HepG2 (cell line): ENCODE results near the gene DAO. TPM values are rescaled to one million over a fixed set of nuclear protein-coding genes. Genes with fewer than 3 reads are reported as not detected.

Experiments
- ATAD3A ChIP-seq: sonication (generic); formaldehyde crosslinking; IDR thresholded peaks from 2 replicates; pipeline ENCODE4 v1.4.0; 2020; ENCODE audit warnings: missing genetic modification reagents
- GMEB2 ChIP-seq: IDR thresholded peaks from 2 replicates; pipeline ENCODE4 v1.6.1; 2016; ENCODE audit warnings: missing biosample characterization, missing genetic modification reagents, low read depth
- HMG20A ChIP-seq: IDR thresholded peaks from 2 replicates; pipeline ENCODE4 v1.6.1; 2016; ENCODE audit warnings: borderline replicate concordance
- HMGXB4 ChIP-seq, 2 experiments: sonication (generic) in 1 of 2; formaldehyde crosslinking in 1 of 2; IDR thresholded peaks; 2 replicates each; pipeline versions ENCODE4 v1.4.0 to v1.6.1; 2018 to 2020; ENCODE audit warnings: missing genetic modification reagents in 2 of 2, borderline replicate concordance in 1 of 2, low read depth in 1 of 2, mild to moderate bottlenecking in 1 of 2, missing biosample characterization in 1 of 2
- IKZF5 ChIP-seq: IDR thresholded peaks from 2 replicates; pipeline ENCODE4 v1.6.1; 2018; ENCODE audit warnings: missing genetic modification reagents, mild to moderate bottlenecking, missing compliant biosample characterization
- JUN ChIP-seq: sonication (generic); formaldehyde crosslinking; IDR thresholded peaks from 2 replicates; pipeline ENCODE4 v1.4.0; 2020; ENCODE audit warnings: mild to moderate bottlenecking, missing genetic modification reagents
- NR0B2 ChIP-seq: sonication (generic); formaldehyde crosslinking; IDR thresholded peaks from 2 replicates; pipeline ENCODE4 v1.4.0; 2020; ENCODE audit warnings: mild to moderate bottlenecking, missing genetic modification reagents
- RARA ChIP-seq: IDR thresholded peaks from 2 replicates; pipeline ENCODE4 v1.6.1; 2016; ENCODE audit warnings: missing genetic modification reagents, missing compliant biosample characterization
- SMARCC2 ChIP-seq: fragments of 450-650 bp; IDR thresholded peaks from 2 replicates; pipeline ENCODE4 v1.6.1; 2017; ENCODE audit warnings: antibody characterized with exemption, mild to moderate bottlenecking
- WIZ ChIP-seq: sonication (generic); formaldehyde crosslinking; IDR thresholded peaks from 2 replicates; pipeline ENCODE4 v1.5.1; 2020; ENCODE audit warnings: mild to moderate bottlenecking, missing genetic modification reagents
- ZFX ChIP-seq: sonication (generic); formaldehyde crosslinking; IDR thresholded peaks from 2 replicates; pipeline ENCODE4 v1.4.0; 2020; ENCODE audit warnings: mild to moderate bottlenecking, low read depth, missing genetic modification reagents, moderate library complexity
- ZFY ChIP-seq: sonication (generic); formaldehyde crosslinking; IDR thresholded peaks from 2 replicates; pipeline ENCODE4 v1.4.0; 2020; ENCODE audit warnings: missing genetic modification reagents
- ZHX2 ChIP-seq, 2 experiments: sonication (generic) in 1 of 2; formaldehyde crosslinking in 1 of 2; IDR thresholded peaks; 2 replicates each; pipeline versions ENCODE4 v1.6.1 to v1.9.0; 2014 to 2022; ENCODE audit warnings: antibody characterized with exemption in 1 of 2, borderline replicate concordance in 1 of 2, inconsistent platforms in 1 of 2, low read depth in 1 of 2, missing genetic modification reagents in 1 of 2
- ZMYM4 ChIP-seq: sonication (generic); formaldehyde crosslinking; IDR thresholded peaks from 2 replicates; pipeline ENCODE4 v1.8.1; 2023; ENCODE audit warnings: mild to moderate bottlenecking, missing genetic modification reagents
- ZNF354B ChIP-seq: sonication (generic); formaldehyde crosslinking; IDR thresholded peaks from 2 replicates; pipeline ENCODE4 v1.8.0; 2022; ENCODE audit warnings: mild to moderate bottlenecking, missing genetic modification reagents
- ZNF362 ChIP-seq: sonication (generic); formaldehyde crosslinking; IDR thresholded peaks from 2 replicates; pipeline ENCODE4 v1.4.0; 2020; ENCODE audit warnings: missing genetic modification reagents, mild to moderate bottlenecking, borderline replicate concordance
- ZNF367 ChIP-seq: sonication (generic); formaldehyde crosslinking; IDR thresholded peaks from 2 replicates; pipeline ENCODE4 v1.4.0; 2020; ENCODE audit warnings: missing genetic modification reagents, borderline replicate concordance
- ZNF841 ChIP-seq: sonication (generic); formaldehyde crosslinking; IDR thresholded peaks from 2 replicates; pipeline ENCODE4 v1.8.1; 2023; ENCODE audit warnings: missing genetic modification reagents, borderline replicate concordance
- polyA plus RNA-seq, 8 experiments: library from polyadenylated mRNA; depleted of rRNA in 3 of 8; stranded (reverse) in 7 of 8; unstranded in 1 of 8; fragments of >200 nt; fragmentation: Illumina TruSeq in 4 of 8; extraction: Trizol in 4 of 8; gene quantifications; 2 replicates each; pipeline versions ENCODE4 v1.2.1 to v1.2.3, GENCODE V29; 2011 to 2016; ENCODE audit warnings: low read depth in 4 of 8, missing spikeins in 1 of 8, mixed read lengths in 1 of 8; ENCODE audit not compliant: insufficient read depth in 1 of 8
- total RNA-seq, 5 experiments: library from RNA; depleted of rRNA; stranded (reverse); fragments of >200 nt; fragmentation: Illumina TruSeq; extraction: Trizol; gene quantifications; 2 replicates each; pipeline ENCODE4 v1.2.3, GENCODE V29; 2016; ENCODE audit warnings: low read depth in 1 of 5

The DAO gene
- total and polyA plus RNA-seq, 2 of the 13 experiments (the other 11 are each of a cell fraction or from before 2014, with no cell fraction given) = 0.34 to 0.82 TPM

- TF ChIP-seq ZNF367 (no peak), ZFY (CRISPR knock-in tag) (peak; percentile 63), HMG20A (CRISPR knock-in tag) (no peak), RARA (CRISPR knock-in tag) (no peak), ZNF841 (CRISPR knock-in tag) (no peak), NR0B2 (CRISPR knock-in tag) (no peak), ATAD3A (no peak), WIZ (CRISPR knock-in tag) (no peak), ZHX2 (IDR thresholded peaks at IDR 0.05; ENCODE audit: low read depth) (no peak), ZHX2 (CRISPR knock-in tag; IDR thresholded peaks at IDR 0.05; ENCODE audit: borderline replicate concordance) (no peak), HMGXB4 (CRISPR knock-in tag; IDR thresholded peaks at IDR 0.05; ENCODE audit: borderline replicate concordance in 1 of 2, low read depth in 1 of 2) (no peak), JUN (CRISPR knock-in tag) (no peak), ZNF362 (CRISPR knock-in tag) (no peak), IKZF5 (CRISPR knock-in tag) (0 out of 2 replicates have a peak, but pooled peaks have one; percentile 15), ZMYM4 (CRISPR knock-in tag) (no peak), ZNF354B (no peak), SMARCC2 (no peak), GMEB2 (CRISPR knock-in tag) (no peak), ZFX (CRISPR knock-in tag) (0 out of 2 replicates have a peak, but pooled peaks have one; percentile 12)
These were observed 23.8 kb upstream of the DAO start (continued) for GRCh38 chr12:108856170-108856427.
